GM06990 (cell line): ENCODE measurements around the gene SPRR2F.

Experiments
- DNase-seq: peaks from one replicate; pipeline ENCODE4 v3.0.0-alpha.2; 2011; ENCODE audit not compliant: insufficient read length; ENCODE audit errors: extremely low read depth
- H3K27me3 ChIP-seq: replicated peaks from 2 replicates; pipeline ENCODE4 v1.6.0; 2011; ENCODE audit warnings: low read length; ENCODE audit not compliant: control insufficient read depth, insufficient read depth
- H3K36me3 ChIP-seq: 2 replicates; pipeline ENCODE4 v1.5.1; 2011; ENCODE audit warnings: low read length; ENCODE audit not compliant: control insufficient read depth, insufficient read depth
- H3K4me3 ChIP-seq: replicated peaks from 2 replicates; pipeline ENCODE4 v1.5.1; 2011; ENCODE audit warnings: low read depth, mild to moderate bottlenecking, control low read depth, low read length
- TF ChIP-seq, protein P1 (sequence below): IDR thresholded peaks from 2 replicates; pipeline ENCODE4 v1.5.1; 2011; ENCODE audit warnings: low read length, control low read depth, mild to moderate bottlenecking, inconsistent platforms; ENCODE audit not compliant: insufficient read depth, poor library complexity, severe bottlenecking

The SPRR2F gene

DNA sequence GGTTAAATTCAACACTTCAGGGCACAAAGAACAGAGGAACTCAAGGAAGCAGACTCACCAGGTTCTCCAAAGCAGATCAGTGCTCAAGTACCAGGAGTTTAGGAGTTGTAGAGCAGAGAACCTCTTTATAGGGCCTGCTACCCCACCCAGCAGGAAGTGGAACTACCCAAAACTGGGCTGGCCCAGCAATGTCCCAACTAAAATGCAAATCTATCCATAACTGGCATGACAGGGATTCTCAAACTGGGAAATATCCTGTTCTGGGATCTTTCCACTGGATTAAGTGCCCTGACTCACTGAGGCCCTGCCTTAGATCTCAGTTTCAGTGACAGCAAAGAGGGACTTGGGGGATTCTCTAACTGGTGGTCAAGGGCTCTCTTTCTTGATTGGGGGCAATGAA lies 18.9 kb downstream of the SPRR2F start, which contains the start of gene SPRR2E:
SPRR2E (minus strand) TSS at position 101 of the 400 bp plus-strand sequence. CDS start 775 bp downstream, outside the sequence.
- Histone ChIP-seq H3K36me3 (no peaks in the 10 kb centered on the region), H3K27me3 (no peaks in the 10 kb centered on the region), H3K4me3 (no peak within 1 kb of the TSS)
- TF ChIP-seq, protein P1, sequence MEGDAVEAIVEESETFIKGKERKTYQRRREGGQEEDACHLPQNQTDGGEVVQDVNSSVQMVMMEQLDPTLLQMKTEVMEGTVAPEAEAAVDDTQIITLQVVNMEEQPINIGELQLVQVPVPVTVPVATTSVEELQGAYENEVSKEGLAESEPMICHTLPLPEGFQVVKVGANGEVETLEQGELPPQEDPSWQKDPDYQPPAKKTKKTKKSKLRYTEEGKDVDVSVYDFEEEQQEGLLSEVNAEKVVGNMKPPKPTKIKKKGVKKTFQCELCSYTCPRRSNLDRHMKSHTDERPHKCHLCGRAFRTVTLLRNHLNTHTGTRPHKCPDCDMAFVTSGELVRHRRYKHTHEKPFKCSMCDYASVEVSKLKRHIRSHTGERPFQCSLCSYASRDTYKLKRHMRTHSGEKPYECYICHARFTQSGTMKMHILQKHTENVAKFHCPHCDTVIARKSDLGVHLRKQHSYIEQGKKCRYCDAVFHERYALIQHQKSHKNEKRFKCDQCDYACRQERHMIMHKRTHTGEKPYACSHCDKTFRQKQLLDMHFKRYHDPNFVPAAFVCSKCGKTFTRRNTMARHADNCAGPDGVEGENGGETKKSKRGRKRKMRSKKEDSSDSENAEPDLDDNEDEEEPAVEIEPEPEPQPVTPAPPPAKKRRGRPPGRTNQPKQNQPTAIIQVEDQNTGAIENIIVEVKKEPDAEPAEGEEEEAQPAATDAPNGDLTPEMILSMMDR, result no peak
- no peak for DNase-seq

DNA sequence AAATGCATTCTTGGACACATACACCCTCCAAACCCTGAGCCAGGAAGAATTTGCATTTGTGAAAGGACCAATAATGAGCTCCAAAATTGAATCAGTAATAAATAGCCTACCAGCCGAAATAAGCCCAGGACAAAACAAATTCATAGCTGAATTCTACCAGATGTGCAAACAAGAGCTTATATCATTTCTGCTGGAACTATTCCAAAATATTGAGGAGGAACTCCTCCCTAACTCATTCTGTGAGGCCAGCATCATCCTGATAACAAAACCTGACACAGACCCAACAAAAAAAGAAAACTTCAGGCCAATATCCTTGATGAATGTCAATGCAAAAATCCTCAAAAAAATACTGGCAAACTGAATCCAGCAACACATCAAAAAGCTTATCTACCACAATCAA lies 25.7 kb downstream of the SPRR2F start:
- Histone ChIP-seq H3K4me3 (no peak overlapping the region), H3K27me3 (no peaks in the 10 kb centered on the region), H3K36me3 (no peaks in the 10 kb centered on the region)
- TF ChIP-seq, protein P1, result no peak
- no peak for DNase-seq

DNA sequence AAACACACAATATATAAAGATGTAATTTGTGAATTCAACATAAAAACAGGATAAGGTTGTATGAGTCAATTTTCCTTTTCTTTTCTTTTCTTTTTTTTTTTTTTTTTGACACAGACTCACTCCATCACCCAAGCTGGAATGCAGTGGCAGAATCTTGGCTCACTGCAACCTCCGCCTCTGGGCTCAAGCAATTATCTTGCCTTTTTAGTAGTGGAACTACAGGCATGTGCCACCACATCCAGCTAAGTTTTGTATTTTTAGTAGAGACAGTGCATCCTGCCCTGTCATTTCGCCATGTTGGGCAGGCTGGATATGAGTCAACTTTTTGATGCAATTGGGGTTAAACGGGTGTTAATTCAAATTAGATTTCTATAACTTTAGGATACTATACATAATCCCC lies 31.6 kb downstream of the SPRR2F start:
- no peaks in the 10 kb centered on the region for H3K36me3 ChIP-seq
- TF ChIP-seq, protein P1, result no peak
- H3K27me3 ChIP-seq, result no peaks in the 10 kb centered on the region
- no peak overlapping the region for H3K4me3 ChIP-seq
- DNase-seq, result no peak

DNA sequence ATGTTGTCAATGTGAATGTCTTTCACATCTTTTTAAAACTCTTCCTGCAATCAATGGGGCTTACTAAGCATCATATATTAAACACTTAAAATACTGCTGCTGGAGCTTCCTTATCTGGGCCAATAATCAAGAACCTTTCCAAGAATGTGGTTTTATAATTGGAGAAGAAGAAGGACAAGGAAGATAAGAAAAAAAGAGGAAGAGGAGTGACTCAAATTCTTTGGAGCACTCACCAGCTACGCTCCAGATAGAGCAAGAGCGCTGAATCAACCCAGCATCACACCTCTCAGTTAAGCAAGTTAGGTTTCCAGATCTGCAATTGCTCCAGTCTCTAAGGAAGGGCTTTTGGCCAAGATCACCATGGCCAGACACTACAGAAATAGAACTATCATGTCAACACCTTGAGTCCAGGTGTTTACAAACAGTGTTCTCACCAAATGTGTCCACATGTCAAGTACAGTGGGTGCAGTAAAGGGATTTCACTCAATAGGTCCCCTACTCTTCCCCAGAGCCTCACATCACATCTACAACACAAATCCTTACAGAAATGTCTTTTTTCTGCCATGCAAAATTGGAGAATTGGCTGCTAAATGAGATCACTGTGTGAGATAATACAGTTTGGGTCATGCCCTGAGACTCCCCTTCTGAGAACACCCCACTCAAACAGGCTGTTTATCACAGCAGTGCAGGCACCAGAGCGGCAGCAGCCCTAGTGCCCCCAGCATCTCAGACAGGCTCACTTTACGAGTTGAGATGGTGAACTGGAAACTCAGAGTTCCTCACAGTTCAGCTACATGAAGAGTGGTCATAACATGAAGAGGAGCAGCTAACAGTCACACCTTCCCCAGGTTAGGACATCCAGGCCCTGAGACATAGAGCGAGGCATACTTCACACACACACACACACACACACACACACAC lies 40.2 kb downstream of the SPRR2F start:
- TF ChIP-seq, protein P1, result no peak
- no peaks in the 10 kb centered on the region for H3K27me3 ChIP-seq
- H3K36me3 ChIP-seq, result no peaks in the 10 kb centered on the region
- H3K4me3 ChIP-seq, result no peak overlapping the region
- DNase-seq, result no peak

DNA sequence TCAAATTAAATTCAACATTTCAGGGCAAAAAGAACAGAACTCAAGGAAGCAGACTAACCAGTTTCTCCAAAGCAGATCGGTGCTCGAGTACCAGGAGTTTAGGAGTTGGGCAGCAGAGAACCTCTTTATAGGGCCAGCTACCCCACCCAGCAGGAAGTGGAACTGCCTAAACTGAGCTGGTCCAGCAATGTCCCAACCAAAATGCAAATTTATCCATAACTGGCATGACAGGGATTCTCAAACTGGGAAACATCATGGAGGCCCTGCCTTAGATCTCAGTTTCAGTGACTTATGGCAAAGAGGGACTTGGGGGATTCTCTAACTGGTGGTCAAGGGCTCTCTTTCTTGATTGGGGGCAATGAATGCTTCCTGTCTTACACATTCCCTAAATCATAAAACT lies 41.8 kb downstream of the SPRR2F start, which contains the start of gene SPRR2B:
SPRR2B (minus strand) TSS at position 101 of the 400 bp plus-strand sequence. CDS start 772 bp downstream, outside the sequence.
- TF ChIP-seq, protein P1, result no peak
- no peak for DNase-seq
- no peaks in the 10 kb centered on the region for H3K27me3 ChIP-seq
- no peak within 1 kb of the TSS for H3K4me3 ChIP-seq
- no peaks in the 10 kb centered on the region for H3K36me3 ChIP-seq

DNA sequence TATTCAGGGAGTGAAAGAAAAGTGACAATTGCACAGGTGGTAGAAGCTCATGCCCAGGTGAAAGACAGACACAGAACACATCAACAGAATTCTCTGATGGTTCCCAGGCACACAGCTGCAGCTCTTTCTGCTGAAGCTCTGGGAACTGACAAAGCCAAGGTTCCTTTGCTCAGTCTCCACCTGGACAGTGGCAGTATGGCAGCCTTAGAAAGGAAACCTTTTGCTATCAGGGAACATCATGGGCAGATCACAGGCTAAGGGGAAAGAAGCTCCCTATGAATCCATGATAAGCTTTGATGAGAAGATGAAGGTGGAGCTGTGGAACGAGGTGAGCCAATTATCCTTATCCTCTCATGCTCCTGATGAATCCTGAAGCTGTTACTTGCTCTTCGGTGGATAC lies 43.1 kb downstream of the SPRR2F start:
- H3K27me3 ChIP-seq, result no peaks in the 10 kb centered on the region
- no peak overlapping the region for H3K4me3 ChIP-seq
- no peaks in the 10 kb centered on the region for H3K36me3 ChIP-seq
- TF ChIP-seq, protein P1, result no peak
- no peak for DNase-seq
